ENCODE data around the gene GNA14.

GRCh38 chr9:77640741-77641580 is 7.2 kb downstream of the GNA14 start:
- TF ChIP-seq, protein P1, sequence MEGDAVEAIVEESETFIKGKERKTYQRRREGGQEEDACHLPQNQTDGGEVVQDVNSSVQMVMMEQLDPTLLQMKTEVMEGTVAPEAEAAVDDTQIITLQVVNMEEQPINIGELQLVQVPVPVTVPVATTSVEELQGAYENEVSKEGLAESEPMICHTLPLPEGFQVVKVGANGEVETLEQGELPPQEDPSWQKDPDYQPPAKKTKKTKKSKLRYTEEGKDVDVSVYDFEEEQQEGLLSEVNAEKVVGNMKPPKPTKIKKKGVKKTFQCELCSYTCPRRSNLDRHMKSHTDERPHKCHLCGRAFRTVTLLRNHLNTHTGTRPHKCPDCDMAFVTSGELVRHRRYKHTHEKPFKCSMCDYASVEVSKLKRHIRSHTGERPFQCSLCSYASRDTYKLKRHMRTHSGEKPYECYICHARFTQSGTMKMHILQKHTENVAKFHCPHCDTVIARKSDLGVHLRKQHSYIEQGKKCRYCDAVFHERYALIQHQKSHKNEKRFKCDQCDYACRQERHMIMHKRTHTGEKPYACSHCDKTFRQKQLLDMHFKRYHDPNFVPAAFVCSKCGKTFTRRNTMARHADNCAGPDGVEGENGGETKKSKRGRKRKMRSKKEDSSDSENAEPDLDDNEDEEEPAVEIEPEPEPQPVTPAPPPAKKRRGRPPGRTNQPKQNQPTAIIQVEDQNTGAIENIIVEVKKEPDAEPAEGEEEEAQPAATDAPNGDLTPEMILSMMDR (IDR thresholded peaks at IDR 0.05), result no peak
- no peak for TF ChIP-seq POLR2AphosphoS5 (IDR thresholded peaks at IDR 0.05)

Measured in breast epithelium (tissue), 3 donors.